Esophagus (tissue), 2 donors: ENCODE measurements around the gene EWSR1. TPM values are rescaled to one million over a fixed set of nuclear protein-coding genes. Genes with fewer than 3 reads are reported as not detected.

Source experiments
- H3K27ac ChIP-seq, 2 donors: one replicate each; pipeline ENCODE4 v1.5.1; 2013; ENCODE audit warnings: low read depth in 2 of 2, mild to moderate bottlenecking in 2 of 2, inconsistent platforms in 1 of 2, low read length in 1 of 2, moderate library complexity in 1 of 2
- H3K27me3 ChIP-seq, 2 donors: one replicate each; pipeline ENCODE4 v1.6.1; 2013; ENCODE audit warnings: low read length in 2 of 2, control low read depth in 1 of 2, mild to moderate bottlenecking in 1 of 2; ENCODE audit not compliant: insufficient read depth in 2 of 2, control insufficient read depth in 1 of 2
- H3K36me3 ChIP-seq, 2 donors: one replicate each; pipeline ENCODE4 v1.6.1; 2013; ENCODE audit warnings: low read length in 1 of 2; ENCODE audit not compliant: control insufficient read depth in 2 of 2, insufficient read depth in 2 of 2
- H3K4me1 ChIP-seq, 2 donors: one replicate each; pipeline ENCODE4 v1.6.1; 2013; ENCODE audit warnings: low read length in 1 of 2; ENCODE audit not compliant: control insufficient read depth in 2 of 2, insufficient read depth in 2 of 2
- H3K4me3 ChIP-seq, 2 donors: one replicate each; pipeline ENCODE4 v1.5.1; 2013; ENCODE audit warnings: low read length in 2 of 2, mild to moderate bottlenecking in 2 of 2, low read depth in 1 of 2, moderate library complexity in 1 of 2
- H3K9me3 ChIP-seq, 2 donors: one replicate each; pipeline ENCODE4 v1.6.1; 2013; ENCODE audit warnings: mild to moderate bottlenecking in 2 of 2, low read depth in 1 of 2, low read length in 1 of 2, moderate library complexity in 1 of 2; ENCODE audit not compliant: control insufficient read depth in 2 of 2, insufficient read depth in 1 of 2
- WGBS, 2 donors: extraction: QIAGEN DNeasy Blood & Tissue Kit; methylation state at CpG; one replicate each; pipeline ENCODE4 v1.1.7; 2013; 5-methylcytosine and 5-hydroxymethylcytosine counted together
- polyA plus RNA-seq, 2 donors: library from polyadenylated mRNA; stranded (reverse); fragments of 200-250 nt; gene quantifications; one replicate each; pipeline ENCODE4 v1.2.3, GENCODE V29; 2013
- donor health status: healthy with polysubstance abuse.
- donor health status: Bipolar disorder and iron deficiency.

EWSR1 gene
- polyA plus RNA-seq, 2 donors, result 103 to 138 TPM

DNA sequence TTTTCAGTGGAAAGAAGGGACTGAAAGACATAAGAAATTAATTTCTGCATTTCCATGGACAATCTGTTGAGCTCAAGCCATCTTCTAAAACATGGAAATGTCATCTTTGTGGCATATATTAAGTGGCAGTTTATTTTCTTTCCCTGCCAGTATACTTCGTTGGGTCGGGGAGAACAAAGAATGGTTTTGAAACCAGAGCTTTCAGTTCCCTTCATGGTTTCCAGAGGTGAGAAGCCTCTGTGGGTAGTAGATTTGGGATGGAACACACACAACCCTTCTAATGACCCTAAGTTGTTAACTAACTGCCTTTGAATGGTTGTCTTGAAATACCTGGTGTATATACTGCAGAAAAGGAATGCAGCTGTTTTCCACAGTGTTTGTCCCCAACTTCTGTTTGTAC is 20.8 kb downstream of the EWSR1 start:
- 26 to 29% methylated on average over 2 of the region's 2 CpGs for WGBS, 2 donors
- H3K36me3 ChIP-seq, result peaks cover 18 to 26% of the 10 kb centered on the region in 2 donors
- H3K27ac ChIP-seq, result no peak overlapping the region
- H3K4me1 ChIP-seq, result no peaks in the 10 kb centered on the region
- no peaks in the 10 kb centered on the region for H3K9me3 ChIP-seq
- no peaks in the 10 kb centered on the region for H3K27me3 ChIP-seq
- H3K4me3 ChIP-seq, result no peak overlapping the region

DNA sequence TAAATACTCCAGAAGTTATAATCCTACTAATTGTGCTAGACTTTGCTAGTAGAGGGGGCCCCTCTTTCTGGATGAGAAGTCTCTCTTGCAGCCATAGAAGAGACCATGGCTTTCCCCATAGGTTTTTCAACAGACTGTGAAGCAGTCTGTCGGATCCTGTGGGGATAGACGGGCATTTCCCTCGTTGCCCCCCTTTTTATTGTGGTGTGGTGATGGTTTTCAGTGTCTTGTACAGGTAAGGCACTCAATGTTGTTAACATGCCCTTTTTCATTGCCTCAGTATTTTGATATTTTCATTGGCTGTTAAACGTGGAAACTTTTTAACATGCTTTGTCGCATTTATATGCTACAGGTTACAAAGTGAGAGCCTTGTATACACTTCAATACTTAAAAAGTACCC is 22.0 kb downstream of the EWSR1 start:
- Histone ChIP-seq H3K9me3 (no peaks in the 10 kb centered on the region), H3K4me1 (no peaks in the 10 kb centered on the region), H3K27me3 (no peaks in the 10 kb centered on the region), H3K27ac (no peak overlapping the region), H3K4me3 (no peak overlapping the region), H3K36me3 (peaks cover 20 to 21% of the 10 kb centered on the region in 2 donors)
- WGBS, 2 donors, result 61 to 67% methylated on average over 5 of the region's 5 CpGs

DNA sequence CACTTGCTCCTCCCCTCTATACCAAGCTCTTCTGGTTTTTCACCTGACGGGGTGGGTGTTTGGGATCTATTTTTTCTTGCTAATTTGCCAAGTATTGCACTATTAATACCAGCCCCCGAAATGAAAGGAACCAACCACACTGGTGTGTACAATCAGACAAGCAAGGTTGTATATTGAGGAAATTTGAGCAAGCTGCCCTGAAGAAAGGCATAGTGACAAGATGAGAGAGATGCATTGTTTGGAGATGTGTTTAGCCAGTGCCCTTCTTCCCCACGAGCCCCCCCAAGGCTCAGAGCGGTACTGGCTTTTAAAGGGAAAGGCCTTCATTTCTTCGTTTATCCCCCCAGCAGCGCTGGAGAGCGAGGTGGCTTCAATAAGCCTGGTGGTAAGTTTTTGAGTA is 23.1 kb downstream of the EWSR1 start:
- no peak overlapping the region for H3K4me3 ChIP-seq
- 70 to 75% methylated on average over 7 of the region's 7 CpGs for WGBS, 2 donors
- H3K27ac ChIP-seq, result no peak overlapping the region
- H3K36me3 ChIP-seq, result peaks cover 22 to 26% of the 10 kb centered on the region in 2 donors
- no peaks in the 10 kb centered on the region for H3K9me3 ChIP-seq
- no peaks in the 10 kb centered on the region for H3K4me1 ChIP-seq
- H3K27me3 ChIP-seq, result no peaks in the 10 kb centered on the region

DNA sequence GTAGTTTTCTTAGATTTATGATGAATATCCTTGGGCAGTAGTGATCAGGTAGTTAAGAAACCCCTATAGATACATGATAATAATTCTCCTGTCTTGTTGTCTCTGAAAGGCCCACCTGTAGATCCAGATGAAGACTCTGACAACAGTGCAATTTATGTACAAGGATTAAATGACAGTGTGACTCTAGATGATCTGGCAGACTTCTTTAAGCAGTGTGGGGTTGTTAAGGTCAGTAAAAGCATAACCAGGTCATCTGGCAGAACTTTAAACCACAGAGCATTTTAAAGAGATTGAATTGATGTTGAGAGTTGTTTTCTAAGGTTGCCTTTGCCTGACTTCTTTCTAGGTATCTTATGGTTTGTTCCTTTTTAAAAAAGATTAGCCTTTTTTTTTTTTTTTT is 24.3 kb downstream of the EWSR1 start:
- H3K36me3 ChIP-seq, result peaks cover 26 to 29% of the 10 kb centered on the region in 2 donors
- no peak overlapping the region for H3K27ac ChIP-seq
- no peak overlapping the region for H3K4me3 ChIP-seq
- no peaks in the 10 kb centered on the region for H3K27me3 ChIP-seq
- H3K4me1 ChIP-seq, result no peaks in the 10 kb centered on the region
- H3K9me3 ChIP-seq, result no peaks in the 10 kb centered on the region

DNA sequence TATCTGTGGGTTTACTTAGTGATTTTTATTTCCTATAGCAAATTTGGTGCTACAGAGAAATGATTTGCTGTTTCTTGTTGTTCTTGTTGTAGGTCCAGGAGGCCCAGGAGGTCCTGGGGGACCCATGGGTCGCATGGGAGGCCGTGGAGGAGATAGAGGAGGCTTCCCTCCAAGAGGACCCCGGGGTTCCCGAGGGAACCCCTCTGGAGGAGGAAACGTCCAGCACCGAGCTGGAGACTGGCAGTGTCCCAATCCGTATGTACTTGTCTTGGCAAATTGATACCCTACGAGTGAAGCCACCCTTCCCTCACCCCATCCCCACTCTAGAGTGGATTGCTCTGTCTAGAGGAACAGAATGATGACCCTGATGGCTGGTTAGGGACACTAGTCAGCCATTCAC is 30.6 kb downstream of the EWSR1 start:
- no peak overlapping the region for H3K4me3 ChIP-seq
- no peaks in the 10 kb centered on the region for H3K9me3 ChIP-seq
- H3K27me3 ChIP-seq, result no peaks in the 10 kb centered on the region
- H3K4me1 ChIP-seq, result peaks cover 0 to 4% of the 10 kb centered on the region in 2 donors
- H3K27ac ChIP-seq, result no peak overlapping the region
- H3K36me3 ChIP-seq, result peaks cover 16 to 44% of the 10 kb centered on the region in 2 donors
- 74 to 83% methylated on average over 8 of the region's 8 CpGs for WGBS, 2 donors

DNA sequence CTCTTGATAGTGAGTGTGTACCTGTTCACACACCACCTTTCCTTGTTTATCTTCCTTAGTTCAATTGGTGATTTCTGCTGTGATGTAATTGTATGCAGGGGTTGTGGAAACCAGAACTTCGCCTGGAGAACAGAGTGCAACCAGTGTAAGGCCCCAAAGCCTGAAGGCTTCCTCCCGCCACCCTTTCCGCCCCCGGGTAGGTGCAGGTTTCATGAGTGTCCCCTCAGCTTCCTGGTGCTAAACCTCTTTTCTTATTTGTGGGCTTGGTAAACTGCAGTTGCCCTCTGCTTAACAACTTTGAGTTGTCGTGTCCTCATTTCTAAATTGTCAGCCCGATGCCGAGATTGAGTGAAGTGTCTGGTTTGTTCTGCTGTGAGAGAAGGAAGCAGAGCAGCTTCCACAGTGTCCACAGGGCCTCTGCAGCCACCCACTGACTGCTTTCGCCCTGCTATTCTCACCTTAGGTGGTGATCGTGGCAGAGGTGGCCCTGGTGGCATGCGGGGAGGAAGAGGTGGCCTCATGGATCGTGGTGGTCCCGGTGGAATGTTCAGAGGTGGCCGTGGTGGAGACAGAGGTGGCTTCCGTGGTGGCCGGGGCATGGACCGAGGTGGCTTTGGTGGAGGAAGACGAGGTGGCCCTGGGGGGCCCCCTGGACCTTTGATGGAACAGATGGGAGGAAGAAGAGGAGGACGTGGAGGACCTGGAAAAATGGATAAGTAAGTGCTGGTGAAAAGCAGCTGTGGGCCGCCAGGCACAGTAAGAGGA is 31.2 kb downstream of the EWSR1 start:
- 84 to 89% methylated on average over 19 of the region's 19 CpGs for WGBS, 2 donors
- Histone ChIP-seq H3K36me3 (peaks cover 16 to 41% of the 10 kb centered on the region in 2 donors), H3K27ac (no peak overlapping the region)

DNA sequence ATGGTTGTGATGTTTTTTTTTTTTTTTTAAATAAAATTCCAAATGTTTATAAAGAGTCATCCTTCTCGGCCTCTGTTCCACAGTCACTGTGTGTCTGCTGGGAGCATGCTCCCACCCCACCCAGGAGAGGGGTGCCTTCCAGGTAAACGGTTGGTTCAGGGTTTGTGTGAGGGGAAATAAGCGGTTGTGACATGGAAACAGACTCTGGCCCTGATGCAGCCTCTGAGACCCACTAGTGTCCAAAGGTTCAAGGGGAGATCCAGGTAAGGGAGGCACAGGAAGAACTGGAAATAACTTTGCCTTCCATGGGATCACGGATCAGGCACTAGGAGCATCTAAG is 32.4 kb downstream of the EWSR1 start:
- Histone ChIP-seq H3K4me1 (peaks cover 0 to 4% of the 10 kb centered on the region in 2 donors), H3K9me3 (no peaks in the 10 kb centered on the region), H3K36me3 (peaks cover 16 to 41% of the 10 kb centered on the region in 2 donors), H3K27ac (no peak overlapping the region), H3K27me3 (no peaks in the 10 kb centered on the region), H3K4me3 (no peak overlapping the region)
- 62 to 79% methylated on average over 4 of the region's 4 CpGs for WGBS, 2 donors

More for the DNA sequence above, 31.2 kb downstream of the EWSR1 start:
- peaks cover 0 to 4% of the 10 kb centered on the region in 2 donors for H3K4me1 ChIP-seq
- no peaks in the 10 kb centered on the region for H3K27me3 ChIP-seq
- no peaks in the 10 kb centered on the region for H3K9me3 ChIP-seq
- H3K4me3 ChIP-seq, result no peak overlapping the region

DNA sequence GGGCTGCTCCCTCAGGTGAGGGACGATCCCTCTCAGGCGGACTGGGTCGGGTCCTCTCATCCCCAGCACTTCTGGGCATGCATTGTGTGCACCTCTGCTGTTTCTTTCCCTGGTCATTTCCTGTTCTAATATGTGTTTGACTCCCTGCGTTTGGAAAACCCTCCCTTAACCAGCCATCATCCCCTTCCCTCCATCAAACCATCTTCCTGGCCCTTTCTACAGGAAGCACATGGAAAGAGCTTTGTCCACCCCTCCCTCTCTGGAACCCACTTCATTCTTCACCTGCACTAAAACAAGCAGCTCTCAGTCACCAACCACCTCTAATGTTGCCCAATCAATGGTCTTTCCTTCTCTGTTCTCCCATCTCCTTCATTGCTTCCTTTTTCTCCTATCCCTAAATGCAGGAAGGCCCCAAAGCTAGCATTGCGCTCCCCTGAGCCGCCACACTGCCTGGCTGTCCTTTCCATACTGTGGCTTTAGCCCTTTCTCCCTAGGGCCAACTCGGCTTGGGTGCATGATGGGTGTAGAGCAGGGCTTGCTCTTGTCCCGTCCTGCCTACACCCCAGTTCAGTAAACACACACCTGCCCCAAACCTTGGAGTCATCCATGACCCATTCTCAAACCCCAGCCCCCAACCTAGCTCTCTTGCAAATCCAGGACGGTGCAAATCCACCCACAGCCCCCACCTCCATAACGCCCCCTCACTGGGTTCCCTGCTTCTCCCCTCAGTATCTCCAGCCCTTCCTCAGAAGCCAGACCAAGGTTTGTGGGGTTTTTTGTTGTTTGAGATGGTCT is 32.9 kb downstream of the EWSR1 start:
- Histone ChIP-seq H3K4me3 (no peak overlapping the region), H3K27ac (no peak overlapping the region), H3K4me1 (peaks cover 0 to 4% of the 10 kb centered on the region in 2 donors), H3K36me3 (peaks cover 14 to 41% of the 10 kb centered on the region in 2 donors), H3K27me3 (no peaks in the 10 kb centered on the region), H3K9me3 (no peaks in the 10 kb centered on the region)
- WGBS, 2 donors, result 66 to 67% methylated on average over 10 of the region's 10 CpGs

DNA sequence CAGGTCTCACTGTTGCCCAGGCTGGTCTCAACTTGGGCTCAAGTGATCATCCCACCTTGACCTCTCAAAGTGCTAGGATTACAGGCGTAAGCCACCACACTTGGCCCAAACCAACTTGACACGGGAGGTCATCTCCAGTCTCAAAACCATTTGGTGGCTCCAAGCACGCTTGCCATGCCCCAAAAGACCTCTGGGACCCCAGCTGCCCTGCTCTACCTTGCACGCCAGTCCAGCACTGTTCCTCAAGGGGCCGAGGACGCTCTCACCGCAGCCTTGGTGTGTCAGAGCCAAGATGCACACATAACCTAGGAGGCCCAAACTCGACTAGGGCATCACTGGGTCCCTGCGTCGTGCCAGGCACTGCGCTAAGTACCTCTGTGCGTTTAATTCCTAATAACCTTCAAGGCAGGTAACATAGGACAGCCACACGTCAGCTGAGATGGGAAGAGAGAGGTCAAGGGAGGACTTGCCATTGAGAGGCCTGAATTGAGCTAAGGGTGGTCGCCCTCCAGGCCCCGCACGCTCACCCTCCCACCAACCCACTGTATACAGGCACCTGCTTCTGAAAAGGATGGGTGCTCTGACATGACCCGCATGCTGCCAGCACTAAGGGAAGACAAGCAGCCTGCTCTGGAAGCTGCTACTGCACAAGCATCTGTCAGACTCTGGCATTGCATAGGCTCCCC is 33.8 kb downstream of the EWSR1 start:
- 84 to 85% methylated on average over 17 of the region's 17 CpGs for WGBS, 2 donors
- peaks cover 0 to 4% of the 10 kb centered on the region in 2 donors for H3K4me1 ChIP-seq
- peak overlapping the region in 1 of 2 donors; percentile 2 for H3K27ac ChIP-seq
- no peak overlapping the region for H3K4me3 ChIP-seq
- H3K36me3 ChIP-seq, result peaks cover 5 to 33% of the 10 kb centered on the region in 2 donors
- no peaks in the 10 kb centered on the region for H3K27me3 ChIP-seq
- no peaks in the 10 kb centered on the region for H3K9me3 ChIP-seq
